GM18867 (cell line): Measurements from ENCODE around the gene KIR3DL2.
"Not testable (repeated sequence)": the region's sequence is repeated elsewhere in the genome, so short reads cannot be mapped to it uniquely, and the experiment has no call there.

Experiments used
- ATAC-seq: cut with Tn5 transposase; IDR thresholded peaks from one replicate; pipeline ENCODE4 v1.9.1; 2021; ENCODE audit warnings: mild to moderate bottlenecking, moderate library complexity; ENCODE audit not compliant: unreplicated experiment

The KIR3DL2 gene

DNA sequence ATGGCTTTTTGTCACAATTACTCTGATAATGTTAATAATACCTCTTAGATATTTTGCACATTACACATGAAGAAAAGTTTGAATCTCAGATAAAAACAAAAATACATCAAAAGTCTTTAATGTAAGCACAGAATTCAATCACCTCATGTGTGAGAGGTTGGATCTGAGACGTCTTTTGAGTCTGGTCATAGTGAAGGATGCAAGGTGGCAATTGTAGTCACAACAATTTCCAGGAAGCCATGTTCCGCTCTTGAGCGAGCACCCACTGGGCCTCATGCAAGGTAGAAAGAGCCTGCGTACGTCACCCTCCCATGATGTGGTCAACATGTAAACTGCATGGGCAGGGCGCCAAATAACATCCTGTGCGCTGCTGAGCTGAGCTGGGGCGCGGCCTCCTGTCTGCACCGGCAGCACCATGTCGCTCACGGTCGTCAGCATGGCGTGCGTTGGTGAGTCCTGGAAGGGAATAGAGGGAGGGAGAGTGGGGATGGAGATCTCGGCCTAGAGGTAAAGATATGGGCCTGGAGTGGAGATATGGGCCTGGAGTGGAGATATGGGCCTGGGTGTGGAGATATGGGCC is at the start of gene KIR3DL2:
TSS of gene KIR3DL2 (plus strand) at position 383 of the 580 bp plus-strand sequence. CDS start at position 416, 33 bp downstream.
- ATAC-seq: not testable (repeated sequence)

DNA sequence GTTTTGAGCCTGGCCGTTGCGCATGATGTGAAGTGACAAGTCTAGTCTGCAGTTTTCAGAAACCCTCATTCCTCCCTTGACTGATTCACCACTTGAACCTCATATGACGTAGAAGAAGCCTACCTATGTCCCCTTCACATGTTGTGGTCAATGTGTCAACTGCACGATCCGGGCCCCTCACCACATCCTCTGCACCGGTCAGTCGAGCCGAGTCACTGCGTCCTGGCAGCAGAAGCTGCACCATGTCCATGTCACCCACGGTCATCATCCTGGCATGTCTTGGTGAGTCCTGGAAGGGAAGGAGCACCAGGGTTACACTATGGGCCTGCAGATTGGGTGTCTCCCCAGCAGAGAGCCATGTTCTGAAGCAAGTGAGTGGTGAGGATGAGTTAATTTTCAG is 46.8 kb upstream of the KIR3DL2 start, which contains the start of gene KIR2DL4:
TSS of gene KIR2DL4 (plus strand) at position 201 of the 400 bp plus-strand sequence. CDS start at position 243, 42 bp downstream.
- no peak for ATAC-seq

DNA sequence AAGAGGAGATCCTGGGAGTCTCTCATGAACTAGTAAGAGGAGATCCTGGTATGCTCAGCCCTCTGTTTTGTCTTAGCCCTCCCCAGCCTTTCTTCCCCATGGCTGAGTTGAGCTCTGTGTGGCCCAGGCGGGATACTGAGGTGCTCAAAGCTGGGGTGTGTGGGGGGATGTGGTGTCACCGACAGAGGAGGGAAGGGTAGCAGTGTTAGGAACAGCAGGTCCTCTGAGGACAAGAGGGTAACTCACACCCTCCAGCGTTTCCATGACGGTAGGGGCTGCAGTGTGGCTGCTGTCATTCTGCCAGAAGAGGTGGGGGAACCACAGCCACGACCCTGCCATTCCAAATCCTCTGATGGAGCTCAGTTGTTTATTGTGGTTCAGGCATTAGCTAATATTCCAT is 46.1 kb upstream of the KIR3DL2 start:
- no peak for ATAC-seq

DNA sequence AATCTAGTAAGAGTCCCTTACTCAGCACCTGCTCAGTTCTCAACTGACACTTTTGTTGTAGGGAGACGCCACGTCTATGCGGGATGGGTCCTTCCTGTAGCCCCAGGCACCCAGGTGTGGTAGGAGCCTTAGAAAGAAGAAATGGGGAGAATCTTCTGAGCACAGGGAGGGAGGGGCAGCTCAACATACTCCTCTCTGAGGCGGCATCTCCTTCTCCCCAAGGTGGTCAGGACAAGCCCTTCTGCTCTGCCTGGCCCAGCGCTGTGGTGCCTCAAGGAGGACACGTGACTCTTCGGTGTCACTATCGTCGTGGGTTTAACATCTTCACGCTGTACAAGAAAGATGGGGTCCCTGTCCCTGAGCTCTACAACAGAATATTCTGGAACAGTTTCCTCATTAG is 45.7 kb upstream of the KIR3DL2 start:
- no peak for ATAC-seq

DNA sequence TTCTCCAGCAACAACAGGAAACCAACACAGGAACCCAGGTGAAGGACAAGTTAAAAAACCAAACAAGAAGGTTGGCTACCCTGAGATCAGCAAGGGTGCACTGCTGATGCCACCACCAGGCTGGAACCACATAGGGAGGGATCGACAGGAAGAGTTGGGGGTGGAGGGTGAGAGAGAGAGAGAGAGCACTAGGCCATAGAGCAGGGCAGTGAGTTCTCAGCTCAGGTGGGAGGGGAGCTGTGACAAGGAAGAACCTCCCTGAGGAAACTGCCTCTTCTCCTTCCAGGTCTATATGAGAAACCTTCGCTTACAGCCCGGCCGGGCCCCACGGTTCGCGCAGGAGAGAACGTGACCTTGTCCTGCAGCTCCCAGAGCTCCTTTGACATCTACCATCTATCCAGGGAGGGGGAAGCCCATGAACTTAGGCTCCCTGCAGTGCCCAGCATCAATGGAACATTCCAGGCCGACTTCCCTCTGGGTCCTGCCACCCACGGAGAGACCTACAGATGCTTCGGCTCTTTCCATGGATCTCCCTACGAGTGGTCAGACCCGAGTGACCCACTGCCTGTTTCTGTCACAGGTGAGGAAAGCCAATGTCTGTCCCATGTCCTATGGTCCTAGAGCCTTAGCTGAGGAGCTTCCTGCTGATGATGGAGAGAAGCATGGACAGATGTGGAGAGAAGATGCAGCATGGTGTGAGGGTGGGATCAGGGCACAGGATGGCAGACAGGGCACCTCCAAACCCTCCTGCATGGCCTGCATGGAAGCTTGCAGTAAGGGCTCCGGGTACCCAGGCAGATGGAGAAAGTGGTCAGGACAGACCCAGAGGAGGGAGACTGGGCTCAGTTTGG is 44.4 kb upstream of the KIR3DL2 start:
- no peak for ATAC-seq

DNA sequence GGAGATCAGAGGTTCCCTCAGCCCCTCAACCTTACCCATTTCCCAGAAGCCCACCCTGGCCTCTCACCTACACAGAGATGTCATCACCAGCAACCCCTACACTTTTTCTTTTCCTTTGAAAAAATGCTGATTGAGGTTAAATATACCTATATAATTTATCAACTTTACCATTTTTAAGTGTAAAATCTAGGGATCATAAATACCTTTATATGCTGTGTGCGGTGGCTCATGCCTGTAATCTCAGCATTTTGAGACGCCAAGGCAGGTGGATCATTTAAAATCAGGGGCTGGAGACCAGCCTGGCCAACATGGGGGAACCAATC is 43.8 kb upstream of the KIR3DL2 start:
- no peak for ATAC-seq

DNA sequence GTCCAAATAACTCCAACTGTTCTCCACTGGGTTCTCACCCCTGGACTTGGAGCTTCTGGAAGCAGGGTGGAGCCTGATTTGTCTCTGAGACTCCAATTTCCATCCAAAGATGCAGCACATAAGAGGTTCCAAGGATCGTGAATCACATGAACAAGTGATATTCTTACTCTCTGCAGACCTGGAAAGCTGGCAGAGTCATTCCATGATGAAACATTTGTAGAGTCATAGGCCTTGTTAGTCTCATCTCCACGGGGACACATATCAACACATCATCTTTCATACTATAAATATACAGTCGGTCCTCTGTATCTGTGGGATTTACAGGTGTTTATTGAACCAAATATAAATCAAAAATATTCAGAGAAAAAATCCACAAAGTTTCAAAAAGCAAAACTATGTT is 35.7 kb upstream of the KIR3DL2 start:
- ATAC-seq: not testable (repeated sequence)

DNA sequence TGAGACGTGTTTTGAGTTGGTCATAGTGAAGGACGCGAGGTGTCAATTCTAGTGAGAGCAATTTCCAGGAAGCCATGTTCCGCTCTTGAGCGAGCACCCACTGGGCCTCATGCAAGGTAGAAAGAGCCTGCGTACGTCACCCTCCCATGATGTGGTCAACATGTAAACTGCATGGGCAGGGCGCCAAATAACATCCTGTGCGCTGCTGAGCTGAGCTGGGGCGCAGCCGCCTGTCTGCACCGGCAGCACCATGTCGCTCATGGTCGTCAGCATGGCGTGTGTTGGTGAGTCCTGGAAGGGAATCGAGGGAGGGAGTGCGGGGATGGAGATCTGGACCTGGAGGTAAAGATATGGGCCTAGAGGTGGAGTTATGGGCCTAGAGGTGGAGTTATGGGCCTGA is 34.0 kb upstream of the KIR3DL2 start, which contains the start of gene KIR3DL1:
TSS of gene KIR3DL1 (plus strand) at position 218 of the 400 bp plus-strand sequence.
- not testable (repeated sequence) for ATAC-seq

DNA sequence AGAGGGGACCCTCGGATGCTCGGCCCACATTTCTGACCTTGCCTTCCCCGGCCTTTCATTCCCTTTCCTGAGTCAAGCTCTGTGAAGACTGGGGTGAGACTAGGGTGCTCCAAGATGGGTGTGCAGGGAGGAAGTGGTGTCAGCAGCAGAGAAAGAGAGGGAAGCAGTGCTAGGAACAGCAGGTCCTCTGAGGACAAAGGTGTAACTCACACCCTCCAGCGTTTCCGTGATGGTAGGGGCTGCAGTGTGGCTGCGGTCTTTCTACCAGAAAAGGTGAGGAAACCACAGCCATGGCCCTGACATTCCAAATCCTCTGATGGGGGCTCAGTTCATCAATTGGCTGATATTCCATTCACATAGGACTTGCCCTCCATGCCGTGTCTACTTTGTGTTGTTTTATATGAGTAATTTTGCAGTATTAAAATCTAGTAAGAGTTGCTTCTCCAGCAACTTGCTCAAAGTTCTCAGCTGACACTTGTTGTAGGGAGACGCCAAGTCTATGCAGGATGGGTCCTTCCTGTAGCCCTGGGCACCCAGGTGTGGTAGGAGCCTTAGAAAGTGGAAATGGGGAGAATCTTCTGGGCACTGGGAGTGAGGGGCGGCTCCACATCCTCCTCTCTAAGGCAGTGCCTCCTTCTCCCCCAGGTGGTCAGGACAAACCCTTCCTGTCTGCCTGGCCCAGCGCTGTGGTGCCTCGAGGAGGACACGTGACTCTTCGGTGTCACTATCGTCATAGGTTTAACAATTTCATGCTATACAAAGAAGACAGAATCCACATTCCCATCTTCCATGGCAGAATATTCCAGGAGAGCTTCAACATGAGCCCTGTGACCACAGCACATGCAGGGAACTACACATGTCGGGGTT is 32.3 kb upstream of the KIR3DL2 start:
- ATAC-seq: no peak

DNA sequence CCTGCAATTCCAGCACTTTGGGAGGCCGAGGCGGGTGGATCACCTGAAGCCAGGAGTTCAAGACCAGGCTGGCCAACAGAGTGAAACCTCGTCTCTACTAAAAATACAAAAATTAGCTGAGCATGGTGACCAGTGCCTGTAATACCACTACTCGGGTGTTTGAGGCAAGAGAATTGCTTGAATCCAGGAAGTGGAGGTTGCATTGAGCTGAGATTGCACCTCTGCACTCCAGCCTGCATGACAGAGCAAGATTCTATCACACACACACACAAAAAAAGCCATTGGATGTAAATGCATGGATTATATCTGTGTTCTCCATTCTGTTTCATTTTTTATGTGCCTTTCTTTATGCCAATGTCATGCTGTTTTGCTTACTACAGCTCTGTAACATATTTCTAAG is 25.8 kb upstream of the KIR3DL2 start:
- ATAC-seq: not testable (repeated sequence)

DNA sequence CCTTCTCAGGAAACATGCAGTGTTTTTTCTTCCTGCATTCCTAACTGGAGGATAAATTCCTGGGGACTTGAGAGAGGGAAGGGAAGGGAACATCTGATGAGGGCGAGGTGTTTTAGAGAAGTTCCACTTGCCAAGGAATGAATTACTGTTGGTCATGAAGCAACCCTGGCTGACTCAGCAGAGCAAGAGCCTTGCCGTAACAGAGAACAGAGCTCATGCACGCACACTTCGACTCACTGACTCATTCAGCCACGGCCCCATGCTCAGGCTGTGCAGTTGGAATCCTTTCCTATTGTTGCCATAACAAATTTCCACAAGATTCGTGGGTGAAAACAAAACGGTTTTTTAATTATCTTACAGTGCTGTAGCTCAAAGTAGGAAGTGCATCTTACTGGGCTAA is 24.9 kb upstream of the KIR3DL2 start:
- not testable (repeated sequence) for ATAC-seq

DNA sequence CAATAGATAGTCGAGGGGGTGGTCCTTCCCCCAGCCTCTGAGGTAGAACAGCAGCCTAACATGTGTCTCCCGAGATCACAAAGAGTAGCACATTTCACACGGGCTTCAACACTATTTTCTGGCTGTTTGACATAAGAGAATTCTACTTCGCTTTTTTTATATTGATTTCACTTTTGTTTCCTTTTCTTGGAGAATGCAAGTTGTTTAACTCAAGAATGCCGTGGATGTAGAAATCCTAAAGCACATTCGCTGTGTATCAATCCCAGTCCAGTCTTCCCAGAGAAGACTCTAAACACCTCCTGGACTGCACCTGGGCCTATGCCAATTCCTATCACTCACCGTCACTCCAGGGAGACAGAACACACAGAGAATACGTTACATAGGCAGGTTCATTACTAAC is 22.2 kb upstream of the KIR3DL2 start:
- ATAC-seq: not testable (repeated sequence)

DNA sequence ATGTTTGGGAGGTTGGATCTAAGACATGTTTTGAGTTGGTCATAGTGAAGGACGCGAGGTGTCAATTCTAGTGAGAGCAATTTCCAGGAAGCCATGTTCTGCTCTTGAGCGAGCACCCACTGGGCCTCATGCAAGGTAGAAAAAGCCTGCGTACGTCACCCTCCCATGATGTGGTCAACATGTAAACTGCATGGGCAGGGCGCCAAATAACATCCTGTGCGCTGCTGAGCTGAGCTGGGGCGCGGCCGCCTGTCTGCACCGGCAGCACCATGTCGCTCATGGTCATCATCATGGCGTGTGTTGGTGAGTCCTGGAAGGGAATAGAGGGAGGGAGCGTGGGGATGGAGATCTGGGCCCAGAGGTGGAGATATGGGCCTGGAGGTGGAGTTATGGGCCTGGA is 17.7 kb upstream of the KIR3DL2 start, which contains the start of gene KIR2DS4:
TSS of gene KIR2DS4 (plus strand) at position 181 of the 400 bp plus-strand sequence.
- ATAC-seq: not testable (repeated sequence)

DNA sequence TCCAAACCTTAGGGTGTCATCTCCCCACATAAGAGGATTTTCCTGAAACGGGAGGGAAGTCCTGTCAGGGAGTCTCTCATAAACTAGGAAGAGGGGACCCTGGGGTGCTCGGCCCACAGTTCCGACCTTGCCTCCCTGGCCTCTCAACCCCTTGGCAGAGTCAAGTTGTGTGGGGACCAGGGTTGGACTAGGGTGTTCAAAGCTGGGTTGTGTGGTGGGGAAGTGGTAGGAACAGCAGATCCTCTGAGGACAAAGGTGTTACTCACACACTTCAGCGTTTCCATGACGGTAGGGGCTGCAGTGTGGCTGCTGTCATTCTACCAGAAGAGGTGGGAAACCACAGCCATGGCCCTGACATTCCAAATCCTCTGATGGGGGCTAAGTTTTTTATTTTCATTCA is 15.1 kb upstream of the KIR3DL2 start:
- ATAC-seq: not testable (repeated sequence)

DNA sequence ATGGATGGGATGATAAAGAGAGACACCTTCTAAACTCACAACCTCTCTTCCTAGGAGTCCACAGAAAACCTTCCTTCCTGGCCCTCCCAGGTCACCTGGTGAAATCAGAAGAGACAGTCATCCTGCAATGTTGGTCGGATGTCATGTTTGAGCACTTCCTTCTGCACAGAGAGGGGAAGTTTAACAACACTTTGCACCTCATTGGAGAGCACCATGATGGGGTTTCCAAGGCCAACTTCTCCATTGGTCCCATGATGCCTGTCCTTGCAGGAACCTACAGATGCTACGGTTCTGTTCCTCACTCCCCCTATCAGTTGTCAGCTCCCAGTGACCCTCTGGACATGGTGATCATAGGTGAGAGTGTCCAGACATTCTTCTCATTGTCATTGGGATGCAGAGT is 12.7 kb upstream of the KIR3DL2 start:
- ATAC-seq: not testable (repeated sequence)

DNA sequence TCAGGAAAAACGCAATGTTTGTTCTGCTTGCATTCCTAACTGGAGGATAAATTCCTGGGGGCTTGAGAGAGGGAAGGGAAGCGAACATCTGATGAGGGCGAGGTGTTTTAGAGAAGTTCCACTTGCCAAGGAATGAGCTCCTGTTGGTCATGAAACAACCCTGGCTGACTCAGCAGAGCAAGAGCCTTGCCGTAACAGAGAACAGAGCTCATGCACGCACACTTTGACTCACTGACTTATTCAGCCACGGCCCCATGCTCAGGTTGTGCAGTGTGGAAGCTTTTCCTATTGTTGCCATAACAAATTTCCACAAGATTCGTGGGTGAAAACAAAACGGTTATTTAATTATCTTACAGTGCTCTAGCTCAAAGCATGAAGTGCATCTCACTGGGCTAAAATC is 7.1 kb upstream of the KIR3DL2 start:
- ATAC-seq: not testable (repeated sequence)

DNA sequence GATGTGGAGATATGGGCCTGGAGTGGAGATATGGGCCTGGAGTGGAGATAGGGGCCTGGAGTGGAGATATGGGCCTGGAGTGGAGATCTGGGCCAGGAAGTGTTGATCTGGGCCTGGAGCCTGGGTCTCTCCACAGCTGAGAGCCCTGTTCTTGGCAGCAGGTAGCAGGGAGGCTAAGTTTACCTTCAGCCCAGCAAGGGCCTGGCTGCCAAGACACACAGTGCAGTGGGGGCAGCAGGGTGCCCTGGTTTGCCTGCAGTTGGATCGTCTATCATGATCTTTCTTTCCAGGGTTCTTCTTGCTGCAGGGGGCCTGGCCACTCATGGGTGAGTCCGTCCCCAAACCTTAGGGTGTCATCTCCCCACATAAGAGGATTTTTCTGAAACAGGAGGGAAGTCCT is 687 bp downstream of the KIR3DL2 start:
- no peak for ATAC-seq

DNA sequence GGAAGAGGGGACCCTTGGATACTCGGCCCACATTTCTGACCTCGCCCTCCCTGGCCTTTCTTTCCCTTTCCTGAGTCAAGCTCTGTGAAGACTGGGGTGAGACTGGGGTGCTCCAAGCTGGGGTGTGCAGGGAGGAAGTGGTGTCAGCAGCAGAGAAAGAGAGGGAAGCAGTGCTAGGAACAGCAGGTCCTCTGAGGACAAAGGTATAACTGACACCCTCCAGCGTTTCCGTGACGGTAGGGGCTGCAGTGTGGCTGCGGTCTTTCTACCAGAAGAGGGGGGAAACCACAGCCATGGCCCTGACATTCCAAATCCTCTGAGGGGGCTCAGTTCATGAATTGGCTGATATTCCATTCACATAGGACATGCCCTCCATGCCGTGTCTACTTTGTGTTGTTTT is 1.1 kb downstream of the KIR3DL2 start:
- no peak for ATAC-seq

DNA sequence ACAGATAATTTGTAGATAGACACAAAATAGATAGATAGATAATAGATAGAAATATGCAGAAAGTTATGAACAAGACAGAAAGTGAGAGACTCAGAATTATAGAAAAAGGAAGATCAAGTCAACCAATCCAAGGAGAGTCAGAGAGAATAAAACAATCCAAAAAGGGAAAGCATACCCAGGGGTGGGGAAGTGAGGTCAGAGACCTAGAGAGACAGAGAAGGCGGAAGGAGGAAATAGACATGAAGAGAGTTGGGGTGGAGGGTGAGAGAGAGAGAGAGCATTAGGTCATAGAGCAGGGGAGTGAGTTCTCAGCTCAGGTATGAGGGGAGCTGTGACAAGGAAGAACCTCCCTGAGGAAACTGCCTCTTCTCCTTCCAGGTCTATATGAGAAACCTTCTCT is 5.0 kb downstream of the KIR3DL2 start:
- ATAC-seq: not testable (repeated sequence)

DNA sequence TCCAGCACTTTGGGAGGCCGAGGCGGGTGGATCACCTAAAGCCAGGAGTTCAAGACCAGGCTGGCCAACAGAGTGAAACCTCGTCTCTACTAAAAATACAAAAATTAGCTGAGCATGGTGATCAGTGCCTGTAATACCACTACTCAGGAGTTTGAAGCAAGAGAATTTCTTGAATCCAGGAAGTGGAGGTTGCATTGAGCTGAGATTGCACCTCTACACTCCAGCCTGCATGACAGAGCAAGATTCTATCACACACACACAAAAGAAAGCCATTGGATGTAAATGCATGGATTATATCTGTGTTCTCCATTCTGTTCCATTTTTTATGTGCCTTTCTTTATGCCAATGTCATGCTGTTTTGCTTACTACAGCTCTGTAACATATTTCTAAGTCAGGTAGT is 8.2 kb downstream of the KIR3DL2 start:
- not testable (repeated sequence) for ATAC-seq

DNA sequence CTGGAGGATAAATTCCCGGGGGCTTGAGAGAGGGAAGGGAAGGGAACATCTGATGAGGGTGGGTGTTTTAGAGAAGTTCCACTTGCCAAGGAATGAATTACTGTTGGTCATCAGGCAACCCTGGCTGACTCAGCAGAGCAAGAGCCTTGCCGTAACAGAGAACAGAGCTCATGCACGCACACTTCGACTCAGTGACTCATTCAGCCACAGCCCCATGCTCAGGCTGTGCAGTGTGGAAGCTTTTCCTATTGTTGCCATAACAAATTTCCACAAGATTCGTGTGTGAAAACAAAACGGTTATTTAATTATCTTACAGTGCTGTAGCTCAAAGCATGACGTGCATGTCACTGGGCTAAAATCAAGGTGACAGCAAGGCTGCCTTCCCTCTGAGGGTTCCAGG is 9.2 kb downstream of the KIR3DL2 start:
- ATAC-seq: not testable (repeated sequence)
